ENCODE data around the gene SLC35A5. TPM values are rescaled to one million over a fixed set of nuclear protein-coding genes. Genes with fewer than 3 reads are reported as not detected.

SLC35A5 gene
- total and polyA plus RNA-seq, 7 donors = 7.1 to 15.4 (median 11.0) TPM

- DNase-seq (no peak), ATAC-seq (no peak)
- Histone ChIP-seq H3K27ac (no peak overlapping the region), H3K4me3 (no peak overlapping the region), H3K4me1 (no peaks in the 10 kb centered on the region), H3K9me3 (no peaks in the 10 kb centered on the region), H3K36me3 (ENCODE audit: insufficient read depth in 1 of 2, low read depth in 1 of 2) (no peaks in the 10 kb centered on the region), H3K27me3 (ENCODE audit: insufficient read depth in 3 of 3, low read length in 2 of 3) (no peaks in the 10 kb centered on the region)
- 54 to 67% (median 59%) methylated on average over 9 of the region's 9 CpGs for WGBS, 3 donors
- intact Hi-C loops (cut with DNase I) = no loop called here
- TF ChIP-seq, protein P1, sequence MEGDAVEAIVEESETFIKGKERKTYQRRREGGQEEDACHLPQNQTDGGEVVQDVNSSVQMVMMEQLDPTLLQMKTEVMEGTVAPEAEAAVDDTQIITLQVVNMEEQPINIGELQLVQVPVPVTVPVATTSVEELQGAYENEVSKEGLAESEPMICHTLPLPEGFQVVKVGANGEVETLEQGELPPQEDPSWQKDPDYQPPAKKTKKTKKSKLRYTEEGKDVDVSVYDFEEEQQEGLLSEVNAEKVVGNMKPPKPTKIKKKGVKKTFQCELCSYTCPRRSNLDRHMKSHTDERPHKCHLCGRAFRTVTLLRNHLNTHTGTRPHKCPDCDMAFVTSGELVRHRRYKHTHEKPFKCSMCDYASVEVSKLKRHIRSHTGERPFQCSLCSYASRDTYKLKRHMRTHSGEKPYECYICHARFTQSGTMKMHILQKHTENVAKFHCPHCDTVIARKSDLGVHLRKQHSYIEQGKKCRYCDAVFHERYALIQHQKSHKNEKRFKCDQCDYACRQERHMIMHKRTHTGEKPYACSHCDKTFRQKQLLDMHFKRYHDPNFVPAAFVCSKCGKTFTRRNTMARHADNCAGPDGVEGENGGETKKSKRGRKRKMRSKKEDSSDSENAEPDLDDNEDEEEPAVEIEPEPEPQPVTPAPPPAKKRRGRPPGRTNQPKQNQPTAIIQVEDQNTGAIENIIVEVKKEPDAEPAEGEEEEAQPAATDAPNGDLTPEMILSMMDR (IDR thresholded peaks at IDR 0.05) = no peak
These were observed 43.4 kb downstream of the SLC35A5 start for GRCh38 chr3:112605285-112605684.

- H3K27ac ChIP-seq = no peak overlapping the region
- intact Hi-C loops (cut with DNase I) = no loop called here
- no peaks in the 10 kb centered on the region for H3K4me1 ChIP-seq
- no peaks in the 10 kb centered on the region for H3K36me3 ChIP-seq (ENCODE audit: insufficient read depth in 1 of 2, low read depth in 1 of 2)
- no peaks in the 10 kb centered on the region for H3K9me3 ChIP-seq
- 80 to 90% (median 88%) methylated on average over 2 of the region's 2 CpGs for WGBS, 3 donors
- DNase-seq = no peak
- H3K27me3 ChIP-seq (ENCODE audit: insufficient read depth in 3 of 3, low read length in 2 of 3) = no peaks in the 10 kb centered on the region
- H3K4me3 ChIP-seq = no peak overlapping the region
- ATAC-seq = no peak
- TF ChIP-seq, protein P1 (IDR thresholded peaks at IDR 0.05) = no peak
These were observed 44.3 kb downstream of the SLC35A5 start for GRCh38 chr3:112606098-112606497.

GRCh38 chr3:112607863-112608262, 46.0 kb downstream of the SLC35A5 start:
- TF ChIP-seq, protein P1 (IDR thresholded peaks at IDR 0.05) = no peak
- Histone ChIP-seq H3K27ac (no peak overlapping the region), H3K27me3 (ENCODE audit: insufficient read depth in 3 of 3, low read length in 2 of 3) (no peaks in the 10 kb centered on the region), H3K36me3 (ENCODE audit: insufficient read depth in 1 of 2, low read depth in 1 of 2) (no peaks in the 10 kb centered on the region), H3K4me1 (peaks cover 6% of the 10 kb centered on the region), H3K9me3 (no peaks in the 10 kb centered on the region), H3K4me3 (no peak overlapping the region)
- ATAC-seq (no peak), DNase-seq (no peak)
- intact Hi-C loops (cut with DNase I) = no loop called here

GRCh38 chr3:112610121-112610520, 48.3 kb downstream of the SLC35A5 start:
- Histone ChIP-seq H3K4me1 (peaks cover 6% of the 10 kb centered on the region), H3K4me3 (no peak overlapping the region), H3K9me3 (no peaks in the 10 kb centered on the region), H3K27me3 (ENCODE audit: insufficient read depth in 3 of 3, low read length in 2 of 3) (no peaks in the 10 kb centered on the region), H3K36me3 (ENCODE audit: insufficient read depth in 1 of 2, low read depth in 1 of 2) (no peaks in the 10 kb centered on the region), H3K27ac (no peak overlapping the region)
- whole genome bisulfite sequencing, 3 donors = 85 to 89% (median 86%) methylated on average over 3 of the region's 3 CpGs
- ATAC-seq (no peak), DNase-seq (no peak)
- TF ChIP-seq, protein P1 (IDR thresholded peaks at IDR 0.05) = no peak
- intact Hi-C loops (cut with DNase I) = no loop called here

GRCh38 chr3:112611752-112612515, 50.1 kb downstream of the SLC35A5 start:
- Histone ChIP-seq H3K27ac (no peak overlapping the region), H3K27me3 (ENCODE audit: insufficient read depth in 3 of 3, low read length in 2 of 3) (no peaks in the 10 kb centered on the region), H3K9me3 (no peaks in the 10 kb centered on the region), H3K4me3 (no peak overlapping the region), H3K36me3 (ENCODE audit: insufficient read depth in 1 of 2, low read depth in 1 of 2) (no peaks in the 10 kb centered on the region), H3K4me1 (peaks cover 6% of the 10 kb centered on the region)
- intact Hi-C loops (cut with DNase I) = no loop called here
- ATAC-seq (peak; percentile 35 to 80 (median 65)), DNase-seq (peak in 1 of 2 donors; percentile 24)
- 71 to 83% (median 80%) methylated on average over 5 of the region's 5 CpGs for WGBS, 3 donors
- TF ChIP-seq, protein P1 (IDR thresholded peaks at IDR 0.05) = no peak

All from psoas muscle (tissue), 8 donors.